Measurements from ENCODE around the gene TNFRSF9. TPM values are rescaled to one million over a fixed set of nuclear protein-coding genes. Genes with fewer than 3 reads are reported as not detected.

TNFRSF9 gene
- total RNA-seq, 2 donors from 2014 or later, result not detected

- TF ChIP-seq CTCF (IDR thresholded peaks at IDR 0.05), result no peak
- H3K4me1 ChIP-seq, result no peaks in the 10 kb centered on the region
- no peak overlapping the region for H3K4me3 ChIP-seq
- no peak for DNase-seq (ENCODE audit: low spot score)
- no peaks in the 10 kb centered on the region for H3K9me3 ChIP-seq
- no peaks in the 10 kb centered on the region for H3K27me3 ChIP-seq
- H3K36me3 ChIP-seq, result no peaks in the 10 kb centered on the region
- H3K27ac ChIP-seq, result no peak overlapping the region
These were observed 47.0 kb downstream of the TNFRSF9 start for GRCh38 chr1:7893529-7894180.

- DNase-seq (ENCODE audit: low spot score), result no peak
- no peaks in the 10 kb centered on the region for H3K4me1 ChIP-seq
- TF ChIP-seq CTCF (IDR thresholded peaks at IDR 0.05), result no peak
- no peaks in the 10 kb centered on the region for H3K36me3 ChIP-seq
- no peak overlapping the region for H3K4me3 ChIP-seq
- H3K27me3 ChIP-seq, result no peaks in the 10 kb centered on the region
- H3K9me3 ChIP-seq, result no peaks in the 10 kb centered on the region
- no peak overlapping the region for H3K27ac ChIP-seq
These were observed 48.8 kb downstream of the TNFRSF9 start for GRCh38 chr1:7891804-7892203.

DNA sequence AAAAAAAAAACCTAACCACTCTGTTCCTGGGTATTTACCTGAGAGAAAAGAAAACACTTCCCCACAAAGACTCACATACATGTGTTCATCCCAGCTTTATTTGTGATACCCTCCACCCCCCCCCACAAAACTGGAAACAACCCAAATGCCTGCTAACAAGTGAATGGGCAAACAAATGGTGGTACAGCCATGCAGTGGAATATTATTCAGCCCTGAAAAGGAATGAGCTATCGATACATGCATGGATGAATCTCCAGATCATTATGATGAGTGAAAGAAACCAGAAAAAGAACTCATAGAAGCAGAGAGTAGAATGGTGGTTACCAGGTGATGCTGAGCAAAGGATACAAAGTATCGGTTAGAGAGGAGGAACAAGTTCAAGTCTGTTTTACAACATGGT is 49.8 kb downstream of the TNFRSF9 start:
- no peaks in the 10 kb centered on the region for H3K4me1 ChIP-seq
- no peaks in the 10 kb centered on the region for H3K27me3 ChIP-seq
- no peaks in the 10 kb centered on the region for H3K36me3 ChIP-seq
- no peaks in the 10 kb centered on the region for H3K9me3 ChIP-seq
- H3K27ac ChIP-seq, result no peak overlapping the region
- no peak for TF ChIP-seq CTCF (IDR thresholded peaks at IDR 0.05)
- DNase-seq (ENCODE audit: low spot score), result no peak
- H3K4me3 ChIP-seq, result no peak overlapping the region

- Histone ChIP-seq H3K36me3 (no peaks in the 10 kb centered on the region), H3K27me3 (no peaks in the 10 kb centered on the region), H3K4me1 (no peaks in the 10 kb centered on the region), H3K9me3 (no peaks in the 10 kb centered on the region), H3K27ac (no peak overlapping the region), H3K4me3 (no peak overlapping the region)
- TF ChIP-seq CTCF (IDR thresholded peaks at IDR 0.05), result no peak
- DNase-seq (ENCODE audit: low spot score), result no peak
These were observed 52.2 kb downstream of the TNFRSF9 start for GRCh38 chr1:7888248-7889081.

- Histone ChIP-seq H3K4me3 (no peak overlapping the region), H3K27ac (no peak overlapping the region), H3K36me3 (no peaks in the 10 kb centered on the region), H3K9me3 (no peaks in the 10 kb centered on the region), H3K4me1 (no peaks in the 10 kb centered on the region), H3K27me3 (no peaks in the 10 kb centered on the region)
- no peak for DNase-seq (ENCODE audit: low spot score)
- no peak for TF ChIP-seq CTCF (IDR thresholded peaks at IDR 0.05)
These were observed 54.3 kb downstream of the TNFRSF9 start for GRCh38 chr1:7886405-7886745.
